Stimulated activated CD4-positive, alpha-beta T cell treated with anti-CD3 and anti-CD28 coated beads, Interleukin-12 subunit alpha, Interleukin-12 subunit beta, amount 100 ng/mL, for 48 hours (primary cell): ENCODE measurements around the gene FOXO1.

Experiments used
- DNase-seq, 3 donors: peaks; one replicate each; pipeline ENCODE4 v3.0.0-alpha.2; 2020; ENCODE audit warnings: low read depth in 2 of 3, low spot score in 1 of 3

Gene FOXO1

GRCh38 chr13:40640202-40640601 is 26.2 kb downstream of the FOXO1 start:
- DNase-seq = no peak

GRCh38 chr13:40639221-40639681 is 27.2 kb downstream of the FOXO1 start:
- DNase-seq = no peak

GRCh38 chr13:40637643-40638042 is 28.8 kb downstream of the FOXO1 start:
- no peak for DNase-seq

GRCh38 chr13:40635315-40635995 is 31.0 kb downstream of the FOXO1 start:
- DNase-seq = no peak

GRCh38 chr13:40632915-40633314 is 33.5 kb downstream of the FOXO1 start:
- DNase-seq = no peak

GRCh38 chr13:40631605-40632004 is 34.8 kb downstream of the FOXO1 start:
- DNase-seq = no peak

- DNase-seq = no peak
Measured at GRCh38 chr13:40629678-40630384, 36.6 kb downstream of the FOXO1 start.

GRCh38 chr13:40626977-40627376 is 39.5 kb downstream of the FOXO1 start:
- no peak for DNase-seq

- DNase-seq = no peak
Measured at GRCh38 chr13:40626561-40626960, 39.9 kb downstream of the FOXO1 start.

- no peak for DNase-seq
Measured at GRCh38 chr13:40624986-40625385, 41.5 kb downstream of the FOXO1 start.

- peak in 2 of 3 donors; percentile 36 to 38 for DNase-seq
Measured at GRCh38 chr13:40624383-40624782, 42.1 kb downstream of the FOXO1 start.

- no peak for DNase-seq
Measured at GRCh38 chr13:40622761-40623160, 43.7 kb downstream of the FOXO1 start.

- DNase-seq = no peak
Measured at GRCh38 chr13:40622246-40622645, 44.2 kb downstream of the FOXO1 start.

GRCh38 chr13:40619479-40619814 is 47.0 kb downstream of the FOXO1 start:
- DNase-seq = no peak

- DNase-seq = no peak
Measured at GRCh38 chr13:40618581-40619478, 47.6 kb downstream of the FOXO1 start.

- DNase-seq = no peak
Measured at GRCh38 chr13:40617801-40618356, 48.6 kb downstream of the FOXO1 start.

GRCh38 chr13:40615619-40616018 is 50.8 kb downstream of the FOXO1 start:
- no peak for DNase-seq

- no peak for DNase-seq
Measured at GRCh38 chr13:40613914-40614313, 52.5 kb downstream of the FOXO1 start.

GRCh38 chr13:40613192-40613818 is 53.1 kb downstream of the FOXO1 start:
- peak in 1 of 3 donors; percentile 34 for DNase-seq

- DNase-seq = no peak
Measured at GRCh38 chr13:40612041-40612440, 54.4 kb downstream of the FOXO1 start.

GRCh38 chr13:40611635-40612034 is 54.8 kb downstream of the FOXO1 start:
- no peak for DNase-seq
